ENCODE data around the gene HLA-DMA.
"Not testable (repeated sequence)": the region's sequence is repeated elsewhere in the genome, so short reads cannot be mapped to it uniquely, and the experiment has no call there.

Gene HLA-DMA

DNA sequence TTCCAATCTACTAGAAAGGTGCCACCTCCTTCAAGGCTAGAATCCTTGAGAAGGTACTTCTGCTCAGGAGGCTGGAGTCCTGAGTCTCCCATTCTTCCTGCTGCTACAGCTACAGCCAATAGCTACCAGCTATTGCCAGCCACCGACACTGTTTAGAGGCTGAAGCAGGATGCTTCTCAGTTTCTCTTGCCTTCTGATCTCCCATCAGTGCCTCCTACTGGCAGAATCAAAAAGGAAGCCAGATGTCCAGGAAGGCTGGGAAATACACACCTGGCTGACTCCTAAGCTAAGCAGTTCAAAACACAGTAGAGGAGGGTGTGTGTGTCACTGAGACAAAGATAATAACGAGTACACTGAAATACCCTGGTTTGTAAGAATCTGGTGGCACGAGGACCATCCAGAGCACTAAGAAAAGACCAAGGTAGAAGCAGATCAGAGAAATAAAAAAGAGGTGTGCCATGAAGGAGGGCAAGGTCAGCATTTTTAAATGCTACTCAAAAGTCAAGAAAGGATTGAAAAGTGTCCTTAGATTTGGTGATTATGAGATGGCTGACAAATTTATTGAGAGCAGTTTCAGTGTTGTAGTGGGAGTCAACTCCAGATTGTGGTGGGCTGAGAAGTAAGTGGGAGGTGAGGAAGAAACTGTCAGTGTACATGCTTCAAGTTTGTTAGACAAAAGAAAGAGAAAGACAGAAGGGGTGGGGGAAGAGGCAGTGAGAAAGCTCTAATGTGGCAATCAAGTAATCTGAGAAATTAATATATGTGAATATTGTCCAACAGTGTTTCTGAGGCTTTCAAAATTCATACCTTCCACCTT, 2.3 kb upstream of the HLA-DMA start:
- DNase-seq (ENCODE audit: low read depth in 2 of 3, low spot score in 2 of 3), result no peak

DNA sequence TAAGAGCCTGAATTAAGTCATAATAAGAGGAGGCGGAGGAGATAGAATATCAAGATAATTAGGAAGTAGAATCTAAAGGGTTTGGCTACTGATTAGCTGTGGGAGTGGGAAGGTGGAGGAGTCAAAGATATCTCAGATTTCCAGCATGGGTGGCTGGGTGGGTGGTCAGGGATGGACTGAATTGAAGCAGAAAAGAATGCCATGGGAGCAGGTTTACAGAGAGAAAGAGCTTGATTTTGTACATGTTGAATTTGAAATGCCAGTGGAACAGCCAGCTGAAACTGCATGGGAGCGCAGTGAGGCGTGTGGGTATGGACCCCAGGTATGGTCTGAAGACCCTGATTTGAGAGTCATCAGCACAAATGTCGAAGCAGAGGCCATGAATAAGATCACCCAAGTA, 1.4 kb upstream of the HLA-DMA start:
- no peak for DNase-seq (ENCODE audit: low read depth in 2 of 3, low spot score in 2 of 3)

DNA sequence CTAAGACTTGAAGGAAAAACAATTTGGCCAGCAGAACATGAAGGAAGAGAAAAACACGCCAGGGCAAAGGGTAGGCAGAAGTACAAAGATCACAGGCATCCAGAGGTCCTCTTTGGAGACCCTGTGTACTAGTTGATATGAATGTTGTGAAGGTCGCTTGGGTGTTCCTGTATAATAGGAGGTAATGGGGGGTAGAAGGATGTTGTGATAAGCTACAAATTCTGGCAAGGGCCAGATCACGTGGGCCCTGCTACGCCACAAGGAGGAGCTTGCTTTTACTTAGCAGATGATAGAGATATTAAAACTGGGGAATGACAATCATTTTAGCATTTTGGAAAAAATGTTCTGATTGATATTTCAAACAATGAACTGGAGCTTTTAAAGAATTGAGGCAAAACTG, 878 bp upstream of the HLA-DMA start:
- no peak for DNase-seq (ENCODE audit: low read depth in 2 of 3, low spot score in 2 of 3)

DNA sequence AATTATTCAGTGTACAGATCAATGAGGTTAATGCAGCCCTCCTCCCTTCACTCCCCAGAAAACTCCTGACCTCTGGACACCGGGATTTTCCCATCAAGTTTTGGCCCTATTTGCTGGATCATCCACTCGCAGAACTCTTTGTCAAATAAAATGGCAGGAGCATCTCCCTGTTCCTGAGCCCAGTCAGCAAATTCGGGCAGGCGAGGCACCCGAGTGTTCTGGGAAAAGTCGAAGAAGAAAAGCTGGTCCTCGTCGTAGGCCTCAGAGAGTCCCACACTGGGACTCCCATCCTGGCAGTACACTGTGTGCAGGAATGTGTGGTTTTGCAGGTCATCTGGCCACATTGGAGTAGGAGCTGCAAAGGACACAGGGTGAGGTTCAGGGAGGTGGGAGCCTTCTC, 2.4 kb downstream of the HLA-DMA start:
- DNase-seq (ENCODE audit: low read depth in 2 of 3, low spot score in 2 of 3), result no peak

DNA sequence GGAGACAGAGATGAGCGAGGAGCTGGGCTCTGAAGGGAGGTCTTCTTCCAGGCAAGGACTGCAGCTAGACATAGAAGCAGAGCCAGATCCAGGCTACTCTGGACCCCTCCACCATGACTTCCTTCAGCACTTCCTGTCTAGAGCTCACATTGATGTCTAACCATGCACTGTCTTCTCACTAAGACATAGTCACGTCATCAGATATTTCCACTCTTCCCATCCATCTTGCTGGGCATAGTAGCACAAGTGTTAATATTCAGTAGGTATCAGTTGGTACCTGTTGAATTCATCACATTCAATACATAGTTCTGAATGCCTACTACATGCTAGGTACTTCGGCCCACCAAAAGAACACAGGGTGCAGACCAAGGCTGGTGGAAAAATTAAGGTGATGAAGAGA, 2.9 kb downstream of the HLA-DMA start:
- DNase-seq (ENCODE audit: low read depth in 2 of 3, low spot score in 2 of 3), result no peak

DNA sequence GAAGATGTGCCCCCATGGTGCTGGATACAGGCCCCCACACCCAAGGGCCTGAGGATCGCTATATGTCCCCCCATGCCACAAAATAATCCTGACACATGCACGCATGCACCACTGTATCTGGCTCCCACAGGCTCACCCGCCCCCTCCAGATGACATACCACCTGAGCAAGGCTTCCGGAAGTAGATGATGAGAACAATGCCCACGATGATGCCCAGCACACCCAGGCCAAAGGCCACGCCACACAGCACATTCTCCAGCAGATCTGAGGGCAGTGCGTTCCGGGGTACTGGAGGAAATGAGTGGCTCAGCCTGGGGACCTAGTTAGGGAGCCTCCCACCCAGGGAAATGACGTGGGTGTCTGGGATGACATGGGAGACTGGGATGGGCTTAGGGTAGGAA, 3.8 kb downstream of the HLA-DMA start:
- DNase-seq (ENCODE audit: low read depth in 2 of 3, low spot score in 2 of 3), result no peak

DNA sequence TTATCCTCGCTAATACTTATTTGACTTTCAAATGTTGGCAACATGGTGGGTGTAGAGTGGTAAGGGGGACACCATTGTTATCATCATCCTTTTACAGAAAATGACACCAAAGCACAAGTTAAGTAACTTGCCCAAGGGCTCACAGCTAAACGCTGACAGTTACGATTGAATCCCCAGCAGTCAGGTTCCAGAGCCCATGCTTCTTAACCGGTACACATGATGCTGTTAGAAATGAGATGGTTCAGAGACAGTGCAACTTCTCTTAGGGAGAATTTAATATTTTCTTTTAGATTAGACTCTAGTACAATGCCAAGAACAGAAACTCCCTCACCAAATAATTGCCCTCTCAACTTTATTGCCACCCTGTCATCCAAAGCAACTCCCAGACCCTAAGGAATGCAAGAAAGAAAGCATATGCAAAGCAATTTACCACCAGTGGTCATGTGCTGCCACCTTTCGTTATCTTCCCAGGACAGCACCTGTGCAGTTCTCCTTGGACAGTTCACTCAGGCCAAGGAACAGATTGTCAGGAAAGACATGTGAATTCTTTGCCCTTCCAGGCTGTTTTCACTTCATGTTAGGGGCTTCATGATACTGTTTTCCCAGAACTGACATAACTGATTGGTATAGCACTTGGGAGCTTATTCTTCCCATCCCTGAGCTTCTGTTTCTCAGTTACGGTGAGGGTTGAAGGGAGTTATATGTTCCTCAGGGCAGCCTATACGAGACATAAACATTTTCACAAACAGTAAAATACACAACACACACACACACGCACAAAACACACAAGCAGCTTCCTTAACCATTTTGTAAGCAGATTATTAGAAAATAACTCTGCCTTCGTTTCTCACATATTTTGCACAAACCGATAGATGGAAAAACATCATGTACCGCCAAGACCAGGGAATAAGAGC, 5.1 kb downstream of the HLA-DMA start:
- no peak for DNase-seq (ENCODE audit: low read depth in 2 of 3, low spot score in 2 of 3)

DNA sequence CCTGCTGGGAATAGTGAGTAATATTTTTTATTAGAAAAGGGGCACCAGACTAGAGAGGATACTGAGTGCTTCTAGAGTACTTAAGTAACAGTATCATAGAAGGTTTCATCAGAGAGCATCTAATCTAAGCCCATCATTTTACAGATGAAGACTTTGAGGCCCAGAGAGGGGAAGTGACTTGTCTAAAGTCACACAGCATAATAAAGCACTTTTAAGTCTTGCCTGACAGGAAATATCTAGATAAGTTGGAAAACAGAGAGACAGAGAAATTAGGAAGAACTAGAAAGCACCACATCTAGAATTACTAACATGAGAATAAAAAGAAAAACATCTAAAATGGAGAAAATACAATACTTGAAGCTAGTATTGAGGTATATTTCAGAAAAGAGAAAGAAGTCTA, 6.0 kb downstream of the HLA-DMA start:
- DNase-seq (ENCODE audit: low read depth in 2 of 3, low spot score in 2 of 3), result no peak

DNA sequence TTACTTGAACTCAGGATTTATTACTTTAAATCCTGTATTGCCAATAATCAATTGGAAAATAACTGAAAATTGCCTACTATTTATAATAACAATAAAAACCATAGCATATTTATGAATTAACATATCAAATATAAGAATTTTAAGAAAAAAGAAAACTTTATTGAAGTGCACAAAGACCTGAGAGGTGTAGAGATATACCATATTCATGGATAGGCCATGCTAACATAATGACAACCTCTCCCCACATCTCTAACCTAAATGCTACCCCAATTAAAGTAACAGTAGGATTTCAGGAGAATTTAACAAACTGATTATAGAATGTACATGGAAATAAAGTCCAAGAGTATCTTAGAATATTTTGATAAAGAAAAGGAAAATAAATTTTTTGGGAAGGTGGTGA, 6.9 kb downstream of the HLA-DMA start:
- no peak for DNase-seq (ENCODE audit: low read depth in 2 of 3, low spot score in 2 of 3)

DNA sequence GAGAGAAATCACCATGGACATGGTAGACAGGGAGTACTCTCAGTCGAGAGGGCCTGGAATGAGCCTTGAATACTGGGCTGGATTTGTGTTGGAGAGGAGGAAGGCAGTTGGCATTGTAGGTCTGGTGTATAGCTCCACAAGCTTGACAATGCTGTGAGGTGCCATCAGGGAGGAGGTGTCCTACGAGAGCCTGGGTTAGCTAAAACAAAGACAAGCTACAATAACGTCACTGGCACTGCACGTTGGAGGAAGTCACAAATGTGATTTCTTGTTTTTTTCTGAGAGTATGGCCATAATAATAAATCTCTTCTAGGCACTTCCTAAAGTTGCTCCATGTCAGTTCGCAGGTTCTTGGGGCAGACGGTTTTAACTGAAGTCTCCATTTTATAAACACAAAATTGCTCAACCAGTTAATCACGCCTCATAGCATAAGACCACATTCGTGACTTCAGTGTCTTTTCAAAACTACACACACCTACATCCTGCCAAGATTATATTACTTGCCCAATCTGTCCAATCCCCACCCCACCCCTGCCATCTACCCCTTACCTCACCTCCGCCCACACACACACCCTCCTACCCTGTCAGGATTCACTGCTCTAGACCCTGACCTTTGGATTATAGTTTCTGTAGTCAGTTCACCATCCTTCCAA, 7.7 kb downstream of the HLA-DMA start:
- peak in 1 of 3 experiments; percentile 38 for DNase-seq (ENCODE audit: low read depth in 2 of 3, low spot score in 2 of 3)

DNA sequence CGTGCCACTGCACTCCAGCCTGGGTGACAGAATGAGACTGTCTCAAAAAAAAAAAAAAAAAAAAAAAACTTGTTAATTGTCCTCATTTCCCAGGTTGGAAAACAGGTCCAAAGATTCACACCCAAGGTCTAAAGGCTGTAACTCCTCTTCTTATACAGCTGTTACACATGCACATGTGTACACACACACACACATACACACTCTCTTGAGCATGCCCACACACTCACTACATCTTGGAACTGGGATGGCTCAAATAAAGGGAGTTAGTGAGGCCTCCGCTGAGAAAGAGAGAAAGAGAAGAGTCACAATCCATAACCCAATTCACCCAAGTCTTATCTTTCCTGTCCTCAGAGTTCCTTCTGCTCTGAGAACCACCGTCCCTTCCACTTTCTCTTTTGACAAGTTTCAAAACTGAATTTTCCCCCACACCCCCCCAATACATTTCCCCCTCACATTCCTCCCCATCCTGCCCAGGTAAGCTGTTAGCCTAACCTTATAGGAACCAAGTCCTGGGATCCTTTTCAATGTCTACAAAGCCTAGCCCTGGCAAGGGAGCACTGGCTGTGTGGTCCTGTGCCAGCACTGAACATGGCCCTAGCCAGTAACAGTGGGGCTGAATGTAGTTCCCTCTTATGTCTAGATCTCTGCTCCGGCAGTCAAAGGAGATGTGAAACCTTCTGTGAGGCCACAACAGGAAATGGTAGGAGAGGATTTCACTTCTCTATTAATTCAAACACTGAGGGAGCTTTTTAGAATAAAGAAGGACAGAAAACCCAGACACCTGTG, 8.8 kb downstream of the HLA-DMA start:
- peak in 1 of 3 experiments; percentile 17 for DNase-seq (ENCODE audit: low read depth in 2 of 3, low spot score in 2 of 3)

DNA sequence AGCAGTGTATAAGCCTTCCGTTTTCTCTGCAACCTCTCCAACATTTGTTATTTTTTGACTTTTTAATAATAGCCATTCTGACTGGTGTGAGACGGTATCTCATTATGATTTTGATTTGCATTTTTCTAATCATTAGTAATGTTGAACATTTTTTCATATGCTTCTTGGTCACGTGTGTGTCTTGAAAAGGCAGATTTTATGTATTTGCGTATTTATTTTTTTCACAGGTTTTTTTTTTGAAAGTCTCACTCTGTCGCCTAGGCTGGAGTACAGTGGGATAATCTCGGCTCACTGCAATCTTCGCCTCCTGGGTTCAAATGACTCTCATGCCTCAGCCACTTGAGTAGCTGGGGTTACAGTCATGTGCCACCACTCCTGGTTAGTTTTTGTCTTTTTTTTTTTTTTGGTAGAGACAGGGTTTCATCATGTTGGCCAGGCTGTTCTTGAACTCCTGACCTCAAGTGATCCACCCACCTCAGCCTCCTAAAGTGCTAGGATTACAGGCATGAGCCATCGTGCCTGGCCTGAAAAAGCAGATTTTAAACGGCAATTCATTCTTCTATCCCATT, 10.3 kb downstream of the HLA-DMA start:
- not testable (repeated sequence) for DNase-seq (ENCODE audit: low read depth in 2 of 3, low spot score in 2 of 3)

DNA sequence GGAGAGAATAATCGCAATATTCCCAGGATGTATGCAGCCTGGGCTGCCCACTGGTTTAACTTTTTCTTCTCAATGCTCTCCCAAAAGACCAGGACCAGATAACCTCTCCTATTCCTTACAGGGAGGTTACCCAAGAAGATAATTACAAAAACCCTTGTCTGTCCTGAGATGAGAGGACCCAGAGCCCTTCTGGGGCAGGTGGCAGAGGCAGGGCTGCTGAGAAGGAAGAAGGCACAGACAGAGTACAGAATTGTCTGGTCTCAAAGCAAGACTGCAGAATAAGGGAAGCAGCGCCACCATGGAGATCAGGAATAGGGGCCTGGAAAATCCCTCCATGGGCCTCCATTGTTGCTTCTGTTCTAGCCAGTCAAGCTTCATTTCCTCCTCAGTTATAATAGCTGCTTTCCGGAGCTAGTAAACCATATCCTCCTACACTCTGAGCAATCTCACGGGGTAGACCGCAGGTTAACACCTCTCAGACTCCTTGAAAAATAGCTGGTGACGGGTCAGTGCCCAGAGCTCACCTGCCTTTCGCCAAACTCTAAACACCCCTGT, 11.6 kb downstream of the HLA-DMA start:
- DNase-seq (ENCODE audit: low read depth in 2 of 3, low spot score in 2 of 3), result no peak

DNA sequence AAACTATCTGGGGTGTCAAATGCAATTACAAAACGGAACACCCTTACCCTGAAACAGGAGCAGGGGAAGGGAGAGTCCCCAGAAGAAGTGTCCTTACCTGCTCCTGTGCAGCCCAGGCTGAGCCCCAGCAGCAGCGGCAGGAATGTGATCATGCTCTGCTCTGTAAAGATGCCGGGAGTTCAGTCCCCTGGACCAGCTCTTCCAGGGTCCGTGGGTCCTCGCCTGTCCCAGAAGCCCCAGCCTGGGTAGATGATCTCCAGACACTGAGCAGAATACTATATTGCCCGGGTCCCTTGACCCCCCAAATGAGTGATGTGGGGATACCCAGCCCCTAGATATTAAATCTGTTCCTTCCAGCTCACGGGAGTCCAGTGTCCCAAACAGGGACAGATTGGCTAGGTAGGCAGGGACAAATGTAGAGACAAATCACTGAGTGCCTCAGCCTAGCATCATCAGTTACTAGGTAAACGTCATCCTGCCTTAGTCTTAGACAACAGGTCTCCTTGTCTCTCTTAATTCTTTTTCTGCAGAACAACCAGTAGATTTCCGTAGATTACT, 12.2 kb downstream of the HLA-DMA start, which contains the start of gene HLA-DMB:
TSS of gene HLA-DMB (minus strand) at position 373 of the 558 bp plus-strand sequence. CDS start at position 152, 221 bp downstream.
- no peak for DNase-seq (ENCODE audit: low read depth in 2 of 3, low spot score in 2 of 3)

DNA sequence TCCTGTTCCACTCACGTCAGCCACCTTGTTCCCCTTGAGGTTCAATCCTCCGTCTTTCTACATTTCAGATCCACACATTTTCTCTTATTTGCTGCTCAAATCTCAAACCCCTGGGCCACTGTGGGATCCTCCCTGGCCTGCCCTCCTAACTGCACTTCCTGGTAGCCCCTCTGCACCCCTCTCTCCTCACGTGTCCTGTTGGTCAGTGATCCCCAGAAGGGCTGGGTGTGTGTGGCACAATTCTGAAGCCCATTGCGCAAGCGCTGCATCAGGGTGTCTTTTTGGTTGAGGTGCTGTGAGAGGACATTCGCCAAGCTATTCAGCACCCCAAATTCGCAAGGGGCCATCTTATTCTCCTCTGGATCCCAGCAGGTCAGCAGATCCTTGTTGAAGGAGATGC, 14.4 kb downstream of the HLA-DMA start:
- DNase-seq (ENCODE audit: low read depth in 2 of 3, low spot score in 2 of 3), result no peak

DNA sequence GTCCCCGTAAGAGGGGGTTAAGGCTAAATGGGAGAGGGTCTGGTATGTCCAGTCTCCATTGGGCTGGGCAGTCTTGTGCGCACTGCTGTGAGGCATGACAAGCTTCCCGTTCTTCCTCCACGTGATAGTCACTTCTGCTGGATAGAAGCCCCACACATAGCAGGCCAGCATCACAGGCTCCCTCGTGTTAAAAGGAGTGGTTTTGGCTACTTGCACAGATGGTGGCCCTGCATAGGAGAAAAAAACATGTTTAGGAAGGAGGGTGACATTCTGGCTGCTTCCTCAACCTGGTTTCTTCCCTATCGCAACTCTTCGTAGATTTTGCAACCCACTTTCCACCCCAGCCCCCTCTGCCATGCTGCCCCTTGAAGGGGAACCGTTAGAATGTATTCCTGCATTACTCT, 15.7 kb downstream of the HLA-DMA start:
- DNase-seq (ENCODE audit: low read depth in 2 of 3, low spot score in 2 of 3), result no peak

DNA sequence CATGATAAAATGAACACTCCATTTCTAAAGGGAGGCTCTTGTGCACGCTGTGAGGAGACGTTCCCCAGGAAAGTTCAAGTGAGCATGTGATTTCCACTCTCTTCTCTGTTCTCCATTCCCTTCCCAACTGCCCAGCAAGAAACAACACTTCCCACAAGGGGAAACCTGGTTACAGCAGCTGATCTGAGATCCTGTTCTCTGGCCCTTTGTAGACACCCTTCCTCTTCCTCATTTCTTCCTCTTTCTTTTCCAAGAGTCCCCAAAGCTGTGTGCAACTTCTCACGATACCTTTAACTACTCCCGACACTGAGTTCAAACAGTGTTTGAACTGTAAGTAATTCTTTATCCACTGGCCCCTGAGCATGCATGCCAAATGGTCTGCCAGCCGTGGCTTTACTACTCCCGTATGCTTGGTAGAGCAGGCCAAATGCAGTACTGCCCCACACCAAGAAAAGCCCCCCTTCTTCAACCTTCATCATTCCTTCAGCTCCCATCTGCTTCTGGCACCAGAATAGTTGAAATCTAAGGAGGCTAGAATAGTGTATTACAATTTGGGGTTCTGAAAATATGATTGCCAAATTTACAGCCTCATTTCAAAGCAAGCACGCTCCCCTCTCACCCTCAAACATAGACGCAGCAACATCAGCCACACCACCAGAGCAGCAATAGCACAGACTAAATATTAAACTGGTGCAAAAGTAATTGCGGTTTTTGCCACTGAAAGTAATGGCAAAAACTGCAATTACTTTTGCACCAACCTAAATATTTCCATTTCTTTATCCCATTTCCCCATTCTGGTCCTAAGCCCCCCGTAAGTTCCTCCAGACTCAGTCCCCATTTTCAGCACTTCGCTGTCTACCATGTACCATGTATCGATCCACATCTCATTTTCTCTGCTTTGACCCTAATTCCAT, 16.4 kb downstream of the HLA-DMA start:
- DNase-seq (ENCODE audit: low read depth in 2 of 3, low spot score in 2 of 3), result no peak

DNA sequence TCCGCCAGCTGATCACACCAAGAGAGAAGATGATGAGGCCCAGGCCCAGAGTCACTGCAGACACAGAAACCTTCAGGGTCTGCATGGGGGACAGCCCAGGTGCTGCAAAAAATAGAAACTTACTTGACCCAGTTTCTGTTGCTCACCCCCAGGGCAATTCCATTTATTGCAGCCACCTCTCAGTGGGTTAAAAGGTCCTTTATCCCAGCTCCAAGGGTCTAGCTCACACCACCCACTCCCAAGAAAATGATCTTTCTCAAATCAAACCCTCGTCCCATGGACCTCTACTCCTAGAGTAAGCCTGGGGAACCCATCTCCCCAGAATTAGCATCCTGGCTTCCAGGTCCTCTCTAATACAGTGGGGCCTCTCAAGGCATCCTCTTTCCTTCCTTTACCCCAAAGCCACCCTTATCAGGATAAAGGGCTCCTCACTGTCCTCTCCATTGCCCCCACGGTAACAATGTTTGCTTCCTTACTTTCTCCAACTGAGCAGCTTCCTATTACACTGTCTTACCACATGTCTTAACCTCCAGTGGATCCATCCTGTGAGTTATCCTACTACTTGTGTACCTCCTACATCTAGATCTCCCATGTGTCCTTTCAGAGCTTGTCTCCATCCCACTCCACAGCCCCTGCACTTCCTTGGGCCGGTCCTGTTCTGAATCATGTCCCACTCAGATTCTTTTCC, 17.2 kb downstream of the HLA-DMA start:
- no peak for DNase-seq (ENCODE audit: low read depth in 2 of 3, low spot score in 2 of 3)
